ENCODE data around the gene KDM2A.

The KDM2A gene

DNA sequence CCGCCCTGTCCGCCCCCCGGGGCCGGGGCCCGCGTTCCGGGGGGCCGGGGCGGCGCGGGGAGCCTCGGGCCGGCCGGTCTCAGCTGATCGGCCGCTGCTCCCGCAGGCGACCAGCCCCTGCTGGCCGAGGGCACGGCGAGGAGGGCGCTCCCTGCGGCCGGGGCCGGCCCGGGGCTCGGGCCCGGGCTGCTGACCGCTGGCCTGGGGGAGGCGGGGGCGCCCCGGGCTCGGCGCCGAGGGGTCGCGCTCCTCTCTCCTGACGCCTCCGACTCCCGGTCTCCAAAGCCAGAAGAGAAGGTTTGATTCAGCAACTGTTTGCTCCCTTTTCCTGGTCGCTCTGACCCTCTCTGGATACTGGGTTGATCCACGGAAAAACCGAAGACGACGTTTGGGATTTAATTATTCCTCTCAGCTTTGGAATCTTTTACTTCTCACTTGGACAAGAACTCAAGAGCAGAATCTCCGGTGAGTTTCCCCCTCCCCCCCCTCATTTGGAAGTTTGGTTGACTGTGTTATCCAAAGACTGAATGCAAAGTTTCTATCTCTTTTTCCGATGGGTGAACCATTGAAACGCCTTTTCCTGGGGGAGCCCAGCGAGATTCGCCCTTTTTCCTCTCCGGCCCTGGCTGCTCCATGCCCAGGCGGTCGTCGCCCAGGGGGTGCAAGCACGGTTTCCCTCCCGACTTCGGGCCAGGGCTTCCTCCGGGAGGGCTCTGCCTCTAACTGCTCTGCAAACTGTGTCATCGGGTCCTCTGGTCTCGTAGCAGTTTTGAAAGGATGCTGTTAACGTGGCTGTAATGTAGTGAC lies 725 bp downstream of the KDM2A start:
- TF ChIP-seq, protein P1, sequence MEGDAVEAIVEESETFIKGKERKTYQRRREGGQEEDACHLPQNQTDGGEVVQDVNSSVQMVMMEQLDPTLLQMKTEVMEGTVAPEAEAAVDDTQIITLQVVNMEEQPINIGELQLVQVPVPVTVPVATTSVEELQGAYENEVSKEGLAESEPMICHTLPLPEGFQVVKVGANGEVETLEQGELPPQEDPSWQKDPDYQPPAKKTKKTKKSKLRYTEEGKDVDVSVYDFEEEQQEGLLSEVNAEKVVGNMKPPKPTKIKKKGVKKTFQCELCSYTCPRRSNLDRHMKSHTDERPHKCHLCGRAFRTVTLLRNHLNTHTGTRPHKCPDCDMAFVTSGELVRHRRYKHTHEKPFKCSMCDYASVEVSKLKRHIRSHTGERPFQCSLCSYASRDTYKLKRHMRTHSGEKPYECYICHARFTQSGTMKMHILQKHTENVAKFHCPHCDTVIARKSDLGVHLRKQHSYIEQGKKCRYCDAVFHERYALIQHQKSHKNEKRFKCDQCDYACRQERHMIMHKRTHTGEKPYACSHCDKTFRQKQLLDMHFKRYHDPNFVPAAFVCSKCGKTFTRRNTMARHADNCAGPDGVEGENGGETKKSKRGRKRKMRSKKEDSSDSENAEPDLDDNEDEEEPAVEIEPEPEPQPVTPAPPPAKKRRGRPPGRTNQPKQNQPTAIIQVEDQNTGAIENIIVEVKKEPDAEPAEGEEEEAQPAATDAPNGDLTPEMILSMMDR (IDR thresholded peaks at IDR 0.05): peak; percentile 26; the same call in 1 of the 2 replicates

DNA sequence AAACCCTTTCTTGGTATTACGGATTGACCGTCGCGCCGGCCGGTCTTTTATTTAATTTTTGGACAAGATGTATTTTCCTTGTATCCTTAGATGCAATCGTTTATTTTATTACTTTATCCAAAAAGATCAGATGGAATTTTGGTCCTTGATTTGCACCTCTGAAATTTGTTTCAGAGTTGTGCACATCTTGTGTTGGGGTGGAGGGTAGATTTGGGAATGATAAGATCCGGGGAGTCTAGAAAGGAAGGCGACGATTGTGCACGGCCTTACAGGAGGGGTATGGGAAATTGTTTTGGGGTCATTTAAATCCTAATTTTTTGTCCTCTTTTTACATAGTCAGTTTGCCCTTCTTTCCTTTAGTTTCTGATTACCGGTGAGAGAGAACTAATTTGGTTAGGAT lies 1.4 kb downstream of the KDM2A start:
- TF ChIP-seq, protein P1 (IDR thresholded peaks at IDR 0.05): no peak

DNA sequence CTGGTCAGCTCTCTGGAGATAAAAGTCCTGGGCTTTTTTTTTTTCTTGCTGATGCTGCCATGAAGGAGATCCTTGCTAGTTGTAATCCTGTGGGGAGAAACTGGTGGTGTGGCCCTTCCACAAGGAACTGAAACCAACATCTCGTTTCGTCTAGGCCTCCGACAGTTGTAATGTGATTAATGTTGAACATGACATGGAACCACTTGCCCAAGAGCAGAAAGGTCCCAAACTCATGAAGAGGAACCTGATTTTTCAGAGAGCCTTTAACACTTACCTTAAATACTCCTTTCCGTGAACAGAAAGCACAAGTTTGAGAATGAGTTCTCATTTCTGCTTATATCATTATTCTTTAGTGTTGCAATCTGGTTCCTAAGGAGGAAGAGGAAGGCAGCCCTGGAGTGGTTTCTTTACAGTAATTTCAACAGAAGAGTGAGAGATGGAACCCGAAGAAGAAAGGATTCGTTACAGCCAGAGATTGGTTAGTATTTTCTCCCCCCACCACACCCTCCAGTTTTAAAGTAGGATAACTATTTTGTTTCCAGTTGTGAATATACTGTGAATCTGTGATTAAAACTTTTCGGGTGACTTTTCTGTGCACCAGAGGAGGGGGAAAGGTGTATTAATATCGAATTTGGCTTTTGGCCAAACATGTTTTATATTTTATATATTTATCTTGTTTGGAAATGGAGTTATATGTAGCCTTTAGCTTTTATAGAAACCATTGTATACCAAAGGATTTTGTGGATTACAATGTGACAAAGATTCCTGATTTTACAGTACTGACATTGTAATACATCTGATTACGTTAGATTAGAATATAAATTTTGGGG lies 2.0 kb downstream of the KDM2A start:
- TF ChIP-seq, protein P1 (IDR thresholded peaks at IDR 0.05): no peak

DNA sequence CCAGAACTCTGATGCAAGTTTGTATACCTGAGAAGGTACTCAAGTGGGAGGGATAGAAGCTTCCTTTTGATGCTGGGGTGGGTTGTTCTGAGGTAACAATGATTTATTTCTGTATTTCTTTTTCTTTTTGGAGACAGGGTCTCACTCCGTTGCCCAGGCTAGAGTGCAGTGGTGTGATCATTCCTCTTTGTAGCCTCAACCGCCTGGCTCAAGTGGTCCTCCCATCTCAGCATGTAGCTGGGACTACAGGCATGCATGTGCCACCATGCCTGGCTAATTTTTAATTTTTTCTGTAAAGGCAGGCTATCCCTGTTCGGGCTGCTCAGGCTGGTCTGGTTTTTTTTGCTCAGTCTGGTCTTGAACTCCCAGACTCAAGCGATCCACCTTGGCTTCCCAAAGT lies 7.9 kb downstream of the KDM2A start:
- TF ChIP-seq, protein P1 (IDR thresholded peaks at IDR 0.05): no peak

DNA sequence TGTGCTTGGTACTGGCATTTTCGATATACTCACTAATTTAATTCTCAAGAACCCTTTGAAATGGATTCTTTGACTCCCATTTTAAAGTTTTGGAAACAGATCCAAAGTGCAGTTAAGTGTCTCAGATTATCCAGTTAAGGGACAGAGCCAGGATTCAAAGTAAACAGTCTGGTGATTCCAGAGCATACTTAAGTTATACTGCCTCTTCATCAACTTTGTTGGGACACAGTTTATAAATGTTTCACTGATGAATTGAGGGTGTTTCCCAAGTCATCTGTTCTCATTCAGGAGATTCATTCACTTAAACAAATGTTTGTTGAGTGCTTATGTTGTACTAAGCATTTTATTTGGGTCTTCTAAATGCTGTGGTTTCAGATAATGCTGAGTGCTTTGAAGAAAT lies 17.1 kb downstream of the KDM2A start:
- TF ChIP-seq, protein P1 (IDR thresholded peaks at IDR 0.05): no peak

DNA sequence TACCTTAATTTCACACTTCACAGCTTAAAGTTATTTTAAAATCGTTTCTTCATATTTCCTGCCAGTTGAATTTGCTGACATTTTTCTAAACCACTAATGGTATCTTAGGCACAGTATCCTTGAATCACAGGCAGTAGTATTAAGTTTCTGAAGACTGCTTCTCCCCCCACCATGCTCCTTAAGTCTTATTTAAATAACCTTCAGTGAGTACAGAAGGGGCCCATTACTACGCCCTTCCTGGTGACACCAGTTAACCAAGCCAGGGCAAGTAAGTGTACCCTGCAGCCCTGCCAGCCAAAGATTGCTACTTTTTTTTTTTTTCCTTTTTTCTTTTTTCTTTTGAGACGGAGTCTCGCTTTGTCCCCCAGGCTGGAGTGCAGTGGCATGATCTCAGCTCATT lies 19.9 kb downstream of the KDM2A start:
- TF ChIP-seq, protein P1 (IDR thresholded peaks at IDR 0.05): no peak

DNA sequence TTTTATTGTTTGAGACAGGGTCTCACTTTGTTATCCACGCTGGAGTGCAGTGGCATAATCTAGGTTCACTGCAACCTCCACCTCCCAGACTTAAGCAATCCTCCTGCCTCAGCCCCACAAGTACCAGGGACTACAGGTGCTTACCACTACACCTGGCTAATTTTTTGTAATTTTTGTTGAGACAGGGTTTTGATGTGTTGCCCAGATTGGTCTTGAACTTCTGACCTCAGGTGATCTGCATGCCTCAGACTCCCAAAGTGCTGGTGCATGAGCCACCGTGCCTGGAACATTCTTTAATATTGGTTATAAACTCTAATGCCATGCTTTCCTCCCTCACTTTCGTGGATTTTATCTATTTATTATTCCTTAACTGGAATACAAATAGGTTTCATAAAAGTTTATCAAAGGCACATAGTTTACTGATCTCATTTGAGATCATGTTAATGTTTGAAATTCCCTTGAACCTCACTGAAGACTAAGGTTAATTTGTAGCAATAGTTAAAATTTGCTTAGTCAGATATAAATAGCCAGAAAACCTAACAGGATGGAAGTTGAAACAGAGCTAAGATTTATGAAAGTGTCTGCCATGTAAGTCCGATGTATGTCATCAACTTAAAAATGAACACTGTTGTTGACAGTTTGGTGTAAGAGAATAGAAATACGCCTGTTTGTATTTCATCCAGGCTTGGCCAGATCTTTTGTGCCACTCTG lies 27.6 kb downstream of the KDM2A start:
- TF ChIP-seq, protein P1 (IDR thresholded peaks at IDR 0.05): no peak

All from LNCAP (cell line).